Ovary (tissue), 3 donors: Measurements from ENCODE around the gene EGF.

ENCODE experiments used
- CTCF ChIP-seq, 3 donors: fragments of 450-650 bp in 2 of 3; fragments of 200-600 bp in 1 of 3; IDR thresholded peaks; one replicate each; pipeline versions ENCODE4 v1.5.1 to v1.8.0; 2016 to 2022; ENCODE audit warnings: antibody characterized with exemption in 3 of 3, mild to moderate bottlenecking in 1 of 3
- EP300 ChIP-seq: sonication (generic); formaldehyde crosslinking; IDR thresholded peaks from one replicate; pipeline ENCODE4 v1.6.1; 2017; ENCODE audit warnings: antibody characterized with exemption
- POLR2A ChIP-seq: fragments of 450-650 bp; IDR thresholded peaks from one replicate; pipeline ENCODE4 v1.6.1; 2017; ENCODE audit warnings: antibody characterized with exemption, mild to moderate bottlenecking, moderate library complexity
- donor health status: DM: no; HTN: no; CAD: no.

DNA sequence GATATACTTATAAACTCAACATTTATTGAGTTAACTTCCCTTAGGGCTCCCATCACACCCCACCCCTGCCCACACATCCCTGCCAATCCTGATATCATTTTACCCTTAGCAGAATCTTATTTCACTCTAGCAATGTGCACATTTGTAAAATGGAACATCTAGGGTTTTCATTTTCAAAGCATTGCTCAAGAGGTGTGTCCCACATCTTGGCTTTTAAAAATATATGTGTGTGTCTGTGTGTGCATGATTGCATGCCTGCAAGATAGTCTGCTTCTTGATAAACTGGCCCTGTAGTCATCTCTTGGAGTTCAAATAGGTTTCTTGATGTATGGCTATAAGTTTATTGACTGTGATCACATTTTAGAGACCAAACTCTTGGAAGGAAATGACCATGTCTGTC lies 26.4 kb upstream of the EGF start:
- TF ChIP-seq CTCF (IDR thresholded peaks at IDR 0.05) (no peak), POLR2A (no peak), EP300 (no peak)
